ENCODE results near the gene TRAPPC8.

TRAPPC8 gene

DNA sequence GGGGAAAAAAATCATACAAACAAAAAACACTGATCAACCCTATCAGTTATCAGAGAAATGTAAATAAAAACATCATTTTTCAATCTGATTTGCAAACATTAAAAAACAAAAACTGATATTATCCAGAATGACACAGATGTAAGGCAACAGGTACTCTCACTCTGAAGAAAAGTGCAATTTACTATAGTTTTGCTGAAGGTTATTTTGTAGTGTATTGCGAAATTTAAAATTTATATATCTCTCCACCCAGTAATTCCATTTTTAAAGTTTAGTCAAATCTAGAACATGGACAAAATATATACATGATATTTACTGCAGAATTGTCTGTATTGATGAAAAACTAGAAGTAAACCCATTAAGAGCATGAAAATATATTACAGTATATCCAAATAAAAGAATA lies 79.8 kb downstream of the TRAPPC8 start:
- Histone ChIP-seq H3K18ac (ENCODE audit: low read depth in 1 of 2, low read length in 2 of 2) (no peak overlapping the region), H3K9ac (ENCODE audit: low read length) (no peak overlapping the region), H3K4me1 (ENCODE audit: control insufficient read depth, insufficient read depth, low read depth, low read length) (no peaks in the 10 kb centered on the region), H4K91ac (ENCODE audit: low read length) (no peak overlapping the region), H2BK15ac (ENCODE audit: low read depth, poor library complexity, severe bottlenecking) (no peak overlapping the region), H3K27ac (ENCODE audit: low read length, poor library complexity, severe bottlenecking) (no peak overlapping the region), H3K14ac (ENCODE audit: low read length in 2 of 2) (no peak overlapping the region), H4K8ac (ENCODE audit: low read length) (no peak overlapping the region), H2BK5ac (ENCODE audit: low read depth, low read length, poor library complexity, severe bottlenecking) (no peak overlapping the region), H3K4me2 (ENCODE audit: low read length, poor library complexity, severe bottlenecking) (no peak overlapping the region), H3K79me1 (replicated peaks; ENCODE audit: low read length, poor library complexity, severe bottlenecking) (peaks cover 11% of the 10 kb centered on the region), H3K27me3 (ENCODE audit: control insufficient read depth in 1 of 2, insufficient read depth in 1 of 2, low read length in 2 of 2) (no peaks in the 10 kb centered on the region), H2BK120ac (ENCODE audit: low read depth, low read length) (no peak overlapping the region), H3K4me3 (ENCODE audit: insufficient read depth in 1 of 2, low read depth in 1 of 2, low read length in 2 of 2) (no peak overlapping the region), H3K9me3 (ENCODE audit: control insufficient read depth, low read length) (no peaks in the 10 kb centered on the region), H2AK5ac (ENCODE audit: low read length, severe bottlenecking) (no peak overlapping the region), H2BK12ac (ENCODE audit: low read length in 2 of 2) (no peak overlapping the region), H2AFZ (ENCODE audit: low read depth, low read length) (no peak overlapping the region), H3K36me3 (ENCODE audit: control insufficient read depth in 1 of 2, insufficient read depth in 2 of 2, low read depth in 1 of 2, low read length in 2 of 2) (peaks cover 7 to 89% of the 10 kb centered on the region in 2 experiments), H3K4ac (ENCODE audit: low read depth in 1 of 2, low read length in 2 of 2) (no peak overlapping the region), H3K23ac (ENCODE audit: low read length in 2 of 2) (no peak overlapping the region)
- no CpG with 5 or more reads among the region's 1 CpG for WGBS
- no peak for DNase-seq

DNA sequence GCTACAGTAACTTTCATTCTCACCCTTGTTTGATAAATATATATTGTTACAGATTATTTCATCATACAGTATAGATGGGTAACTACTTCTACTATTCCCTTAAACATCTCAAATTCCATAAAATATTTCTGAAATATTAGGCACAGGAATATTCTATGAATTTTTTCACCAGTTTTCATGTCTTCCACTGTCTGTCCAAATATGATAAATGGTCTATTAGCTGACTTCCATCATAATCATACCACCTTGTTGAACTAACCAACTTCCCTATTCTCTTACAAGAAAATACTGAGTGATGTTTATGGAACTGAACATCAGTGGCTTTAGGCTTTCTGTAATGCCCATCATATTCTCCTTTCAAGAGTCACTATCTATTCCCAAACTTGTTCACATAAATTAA lies 82.4 kb downstream of the TRAPPC8 start:
- H3K14ac ChIP-seq (ENCODE audit: low read length in 2 of 2), result no peak overlapping the region
- no peaks in the 10 kb centered on the region for H3K4me1 ChIP-seq (ENCODE audit: control insufficient read depth, insufficient read depth, low read depth, low read length)
- no peaks in the 10 kb centered on the region for H3K27me3 ChIP-seq (ENCODE audit: control insufficient read depth in 1 of 2, insufficient read depth in 1 of 2, low read length in 2 of 2)
- H3K9ac ChIP-seq (ENCODE audit: low read length), result no peak overlapping the region
- H2BK5ac ChIP-seq (ENCODE audit: low read depth, low read length, poor library complexity, severe bottlenecking), result no peak overlapping the region
- no peak overlapping the region for H2AK5ac ChIP-seq (ENCODE audit: low read length, severe bottlenecking)
- no peak overlapping the region for H3K23ac ChIP-seq (ENCODE audit: low read length in 2 of 2)
- no peak overlapping the region for H4K91ac ChIP-seq (ENCODE audit: low read length)
- no peak overlapping the region for H3K4ac ChIP-seq (ENCODE audit: low read depth in 1 of 2, low read length in 2 of 2)
- no peak overlapping the region for H3K27ac ChIP-seq (ENCODE audit: low read length, poor library complexity, severe bottlenecking)
- H3K36me3 ChIP-seq (ENCODE audit: control insufficient read depth in 1 of 2, insufficient read depth in 2 of 2, low read depth in 1 of 2, low read length in 2 of 2), result peaks cover 10 to 90% of the 10 kb centered on the region in 2 experiments
- no peak overlapping the region for H3K4me3 ChIP-seq (ENCODE audit: insufficient read depth in 1 of 2, low read depth in 1 of 2, low read length in 2 of 2)
- no peak overlapping the region for H2AFZ ChIP-seq (ENCODE audit: low read depth, low read length)
- DNase-seq, result no peak
- H3K9me3 ChIP-seq (ENCODE audit: control insufficient read depth, low read length), result no peaks in the 10 kb centered on the region
- H3K18ac ChIP-seq (ENCODE audit: low read depth in 1 of 2, low read length in 2 of 2), result no peak overlapping the region
- H3K4me2 ChIP-seq (ENCODE audit: low read length, poor library complexity, severe bottlenecking), result no peak overlapping the region
- peaks cover 9% of the 10 kb centered on the region for H3K79me1 ChIP-seq (replicated peaks; ENCODE audit: low read length, poor library complexity, severe bottlenecking)
- no peak overlapping the region for H2BK120ac ChIP-seq (ENCODE audit: low read depth, low read length)
- H2BK12ac ChIP-seq (ENCODE audit: low read length in 2 of 2), result no peak overlapping the region
- H4K8ac ChIP-seq (ENCODE audit: low read length), result no peak overlapping the region
- H2BK15ac ChIP-seq (ENCODE audit: low read depth, poor library complexity, severe bottlenecking), result no peak overlapping the region

DNA sequence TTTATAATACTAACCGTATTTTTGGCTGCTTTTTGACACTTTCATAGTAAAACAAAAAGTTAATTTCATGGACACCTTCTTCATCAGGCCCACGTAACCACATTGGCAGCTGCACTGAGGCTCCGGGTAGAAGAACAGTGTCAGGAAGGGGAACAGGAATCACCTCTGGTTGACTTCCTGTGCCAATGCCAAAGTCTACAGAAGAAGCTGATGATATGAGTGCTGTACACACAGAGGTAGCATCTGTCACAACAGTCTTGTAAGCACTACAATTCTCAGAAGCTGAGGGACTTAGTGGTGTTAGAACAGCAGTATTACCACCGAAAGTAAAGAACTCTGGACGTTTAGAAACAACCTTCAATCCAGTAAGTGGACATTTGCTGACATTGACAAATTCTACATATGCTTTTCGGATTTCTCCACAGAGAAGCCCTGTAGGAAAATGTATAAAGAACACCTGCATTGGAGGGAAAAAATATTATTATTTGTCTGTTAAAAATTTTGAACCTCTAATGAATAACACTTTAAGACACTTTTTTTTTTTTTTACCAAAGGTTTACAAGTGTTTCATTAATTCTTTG lies 85.3 kb downstream of the TRAPPC8 start:
- Histone ChIP-seq H3K27ac (ENCODE audit: low read length, poor library complexity, severe bottlenecking) (no peak overlapping the region), H2AFZ (ENCODE audit: low read depth, low read length) (no peak overlapping the region), H3K4me3 (ENCODE audit: insufficient read depth in 1 of 2, low read depth in 1 of 2, low read length in 2 of 2) (no peak overlapping the region), H3K9me3 (ENCODE audit: control insufficient read depth, low read length) (no peaks in the 10 kb centered on the region), H3K4ac (ENCODE audit: low read depth in 1 of 2, low read length in 2 of 2) (no peak overlapping the region), H3K9ac (ENCODE audit: low read length) (no peak overlapping the region), H4K8ac (ENCODE audit: low read length) (no peak overlapping the region), H3K27me3 (ENCODE audit: control insufficient read depth in 1 of 2, insufficient read depth in 1 of 2, low read length in 2 of 2) (no peaks in the 10 kb centered on the region), H3K4me1 (ENCODE audit: control insufficient read depth, insufficient read depth, low read depth, low read length) (no peaks in the 10 kb centered on the region), H3K36me3 (ENCODE audit: control insufficient read depth in 1 of 2, insufficient read depth in 2 of 2, low read depth in 1 of 2, low read length in 2 of 2) (peaks cover 14 to 90% of the 10 kb centered on the region in 2 experiments), H3K18ac (ENCODE audit: low read depth in 1 of 2, low read length in 2 of 2) (no peak overlapping the region), H2BK12ac (ENCODE audit: low read length in 2 of 2) (no peak overlapping the region), H3K14ac (ENCODE audit: low read length in 2 of 2) (no peak overlapping the region), H4K91ac (ENCODE audit: low read length) (no peak overlapping the region), H2BK5ac (ENCODE audit: low read depth, low read length, poor library complexity, severe bottlenecking) (no peak overlapping the region), H2AK5ac (ENCODE audit: low read length, severe bottlenecking) (no peak overlapping the region), H3K4me2 (ENCODE audit: low read length, poor library complexity, severe bottlenecking) (no peak overlapping the region), H3K23ac (ENCODE audit: low read length in 2 of 2) (no peak overlapping the region), H2BK15ac (ENCODE audit: low read depth, poor library complexity, severe bottlenecking) (no peak overlapping the region), H3K79me1 (replicated peaks; ENCODE audit: low read length, poor library complexity, severe bottlenecking) (peaks cover 7% of the 10 kb centered on the region), H2BK120ac (ENCODE audit: low read depth, low read length) (no peak overlapping the region)
- no peak for DNase-seq
- 96% methylated on average over 5 of the region's 6 CpGs for WGBS

DNA sequence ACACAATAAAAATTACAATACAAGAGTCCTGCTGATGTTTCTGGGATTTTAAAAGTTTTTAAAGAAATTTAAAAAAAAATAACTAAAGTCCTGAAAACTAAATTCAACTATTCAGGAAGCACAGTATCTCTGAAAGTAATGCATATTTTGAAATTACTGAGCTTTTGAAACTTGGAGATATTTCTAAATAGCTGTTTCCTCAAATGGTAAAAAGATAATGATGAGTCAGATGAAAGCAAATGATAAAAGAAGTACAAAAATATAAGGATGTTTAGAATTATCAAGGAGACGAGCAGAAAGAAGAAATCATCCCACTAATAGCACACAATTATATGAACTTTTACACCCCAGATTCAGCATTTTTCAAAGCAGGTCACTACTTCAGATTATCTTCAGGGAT lies 92.1 kb downstream of the TRAPPC8 start:
- no peak for DNase-seq
- Histone ChIP-seq H3K18ac (ENCODE audit: low read depth in 1 of 2, low read length in 2 of 2) (no peak overlapping the region), H3K27ac (ENCODE audit: low read length, poor library complexity, severe bottlenecking) (no peak overlapping the region), H2AK5ac (ENCODE audit: low read length, severe bottlenecking) (no peak overlapping the region), H3K79me1 (replicated peaks; ENCODE audit: low read length, poor library complexity, severe bottlenecking) (peaks cover 6% of the 10 kb centered on the region), H3K9me3 (ENCODE audit: control insufficient read depth, low read length) (no peaks in the 10 kb centered on the region), H3K14ac (ENCODE audit: low read length in 2 of 2) (no peak overlapping the region), H2AFZ (ENCODE audit: low read depth, low read length) (no peak overlapping the region), H3K4me1 (ENCODE audit: control insufficient read depth, insufficient read depth, low read depth, low read length) (no peaks in the 10 kb centered on the region), H3K9ac (ENCODE audit: low read length) (no peak overlapping the region), H3K36me3 (ENCODE audit: control insufficient read depth in 1 of 2, insufficient read depth in 2 of 2, low read depth in 1 of 2, low read length in 2 of 2) (peaks cover 15 to 92% of the 10 kb centered on the region in 2 experiments), H3K4me3 (ENCODE audit: insufficient read depth in 1 of 2, low read depth in 1 of 2, low read length in 2 of 2) (no peak overlapping the region), H2BK12ac (ENCODE audit: low read length in 2 of 2) (no peak overlapping the region), H3K23ac (ENCODE audit: low read length in 2 of 2) (no peak overlapping the region), H3K4ac (ENCODE audit: low read depth in 1 of 2, low read length in 2 of 2) (no peak overlapping the region), H3K4me2 (ENCODE audit: low read length, poor library complexity, severe bottlenecking) (no peak overlapping the region), H3K27me3 (ENCODE audit: control insufficient read depth in 1 of 2, insufficient read depth in 1 of 2, low read length in 2 of 2) (no peaks in the 10 kb centered on the region), H2BK15ac (ENCODE audit: low read depth, poor library complexity, severe bottlenecking) (no peak overlapping the region), H4K8ac (ENCODE audit: low read length) (no peak overlapping the region), H2BK5ac (ENCODE audit: low read depth, low read length, poor library complexity, severe bottlenecking) (no peak overlapping the region), H4K91ac (ENCODE audit: low read length) (no peak overlapping the region), H2BK120ac (ENCODE audit: low read depth, low read length) (no peak overlapping the region)
- WGBS, result 100% methylated on average over 1 of the region's 1 CpG
